K562 (cell line): ENCODE data around the gene CACNB2. TPM values are rescaled to one million over a fixed set of nuclear protein-coding genes. Genes with fewer than 3 reads are reported as not detected.

Experiments used
- ATAC-seq: fragments of 200-7000 bp; cut with Tn5 transposase; 3 replicates; pipeline ENCODE4 v1.9.1; 2020; ENCODE audit warnings: moderate library complexity
- BruUV-seq: library from RNA; stranded (reverse); fragments of 400-500 nt; replicated peaks from 2 replicates; lab custom pipeline; 2021; lab: Mats Ljungman, UMichigan
- CTCF ChIA-PET: fragments of 300-600 bp; formaldehyde crosslinking; extraction: SDS; loops from one replicate; lab custom pipeline; 2021; ENCODE audit warnings: low intra/inter-chr PET ratio; lab: Yijun Ruan, JAX
- POLR2A ChIA-PET: fragments of 300-600, 350-650 bp; sonication (Branson Sonifier 250); formaldehyde crosslinking; extraction: SDS; loops from one replicate; lab custom pipeline; 2021; ENCODE audit warnings: antibody characterized with exemption, inconsistent platforms; lab: Yijun Ruan, JAX
- DNase-seq, 4 experiments: peaks; one replicate each; pipeline versions ENCODE4 v3.0.0 to v3.0.0-alpha.2; 2011 to 2018; ENCODE audit warnings: low spot score in 3 of 4, mixed read lengths in 3 of 4; ENCODE audit errors: extremely low read depth in 1 of 4
- FAIRE-seq: peaks from 2 replicates; lab custom pipeline; 2011; peaks lifted over from hg19 to GRCh38; lab: Jason Lieb, UNC
- H2AFZ ChIP-seq: 2 replicates; pipeline ENCODE4 v1.6.0; 2011; ENCODE audit warnings: low read depth, low read length, control low read depth, inconsistent platforms
- H3K27ac ChIP-seq: fragments of 200-600 bp; 3 replicates; pipeline ENCODE4 v1.8.0; 2011; ENCODE audit warnings: low read depth, mild to moderate bottlenecking, control low read depth, inconsistent platforms, low read length, moderate library complexity, mixed read lengths; ENCODE audit errors: extremely low read depth
- H3K27me3 ChIP-seq, 2 experiments: fragments of 300-600 bp in 1 of 2; 2 replicates in 1 of 2; 3 replicates in 1 of 2; pipeline versions ENCODE4 v1.6.0 to v1.8.0; 2011; ENCODE audit warnings: inconsistent platforms in 2 of 2, low read length in 2 of 2, mild to moderate bottlenecking in 1 of 2, mixed read lengths in 1 of 2, moderate library complexity in 1 of 2; ENCODE audit not compliant: control insufficient read depth in 2 of 2, insufficient read depth in 2 of 2
- H3K36me3 ChIP-seq: fragments of 300-600 bp; 3 replicates; pipeline ENCODE4 v1.8.0; 2011; ENCODE audit warnings: mild to moderate bottlenecking, low read length, inconsistent platforms; ENCODE audit not compliant: control insufficient read depth, insufficient read depth
- H3K4me1 ChIP-seq, 2 experiments: fragments of 200-600 bp in 1 of 2; replicated peaks in 1 of 2; 2 replicates in 1 of 2; 3 replicates in 1 of 2; pipeline versions ENCODE4 v1.5.1 to v1.8.0; 2011; ENCODE audit warnings: inconsistent platforms in 2 of 2, low read length in 2 of 2, mild to moderate bottlenecking in 1 of 2, mixed read lengths in 1 of 2, moderate library complexity in 1 of 2; ENCODE audit not compliant: control insufficient read depth in 2 of 2, insufficient read depth in 2 of 2
- H3K4me2 ChIP-seq: 2 replicates; pipeline ENCODE4 v1.6.1; 2011; ENCODE audit warnings: low read length, control low read depth, inconsistent platforms, mixed read lengths; ENCODE audit not compliant: insufficient read depth
- H3K4me3 ChIP-seq: fragments of 200-600 bp; sonication (generic), shearing (Covaris generic); 2 replicates; pipeline ENCODE4 v1.5.1; 2016; ENCODE audit warnings: control low read depth, inconsistent platforms
- H3K79me2 ChIP-seq: fragments of 200-600 bp; 3 replicates; pipeline ENCODE4 v1.8.0; 2011; ENCODE audit warnings: low read length, inconsistent platforms; ENCODE audit not compliant: control insufficient read depth, insufficient read depth
- H3K9ac ChIP-seq, 2 experiments: 2 replicates each; pipeline versions ENCODE4 v1.6.0 to v1.6.1; 2011; ENCODE audit warnings: low read depth in 2 of 2, low read length in 2 of 2, control low read depth in 1 of 2, inconsistent platforms in 1 of 2, mild to moderate bottlenecking in 1 of 2, mixed read lengths in 1 of 2; ENCODE audit not compliant: insufficient read depth in 1 of 2
- H3K9me1 ChIP-seq: one replicate; pipeline ENCODE4 v1.6.0; 2011; ENCODE audit warnings: inconsistent platforms, mild to moderate bottlenecking, low read length, moderate library complexity; ENCODE audit not compliant: control insufficient read depth, insufficient read depth
- H3K9me3 ChIP-seq: replicated peaks from 2 replicates; pipeline ENCODE4 v1.5.1; 2011; ENCODE audit warnings: low read depth, low read length, inconsistent platforms; ENCODE audit not compliant: control insufficient read depth, insufficient read depth
- H4K20me1 ChIP-seq: replicated peaks from 2 replicates; pipeline ENCODE4 v1.6.1; 2011; ENCODE audit warnings: low read length, inconsistent platforms, mixed read lengths; ENCODE audit not compliant: control insufficient read depth, insufficient read depth
- BCOR ChIP-seq: fragments of 450-650 bp; IDR thresholded peaks from 2 replicates; pipeline ENCODE4 v1.6.1; 2016
- GABPA ChIP-seq: fragments of 200-800 bp; sonication (Bioruptor generic); conservative IDR thresholded peaks from 2 replicates; pipeline ENCODE4 v1.6.1; 2016; ENCODE audit warnings: low read depth, missing genetic modification characterization, missing compliant biosample characterization
- MAZ ChIP-seq, 2 experiments: fragments of 450-650 bp in 1 of 2; sonication (generic) in 1 of 2; formaldehyde crosslinking; IDR thresholded peaks in 1 of 2; conservative IDR thresholded peaks in 1 of 2; 2 replicates each; pipeline versions ENCODE4 v1.4.0 to v1.5.0; 2020; ENCODE audit warnings: mild to moderate bottlenecking in 1 of 2, missing genetic modification reagents in 1 of 2
- NCOA6 ChIP-seq: fragments of 450-650 bp; IDR thresholded peaks from 2 replicates; pipeline ENCODE4 v1.6.1; 2017; ENCODE audit warnings: mild to moderate bottlenecking
- POLR2AphosphoS2 ChIP-seq: IDR thresholded peaks from 2 replicates; pipeline ENCODE4 v1.6.1; 2012; ENCODE audit warnings: low read length, improper control_type of control experiment
- POLR2H ChIP-seq: IDR thresholded peaks from 2 replicates; pipeline ENCODE4 v1.6.1; 2016; ENCODE audit warnings: missing genetic modification characterization, low read depth, mild to moderate bottlenecking, control low read depth, missing compliant biosample characterization, moderate library complexity
- PURB ChIP-seq: sonication (generic); formaldehyde crosslinking; IDR thresholded peaks from 2 replicates; pipeline ENCODE4 v1.9.0; 2021; ENCODE audit warnings: low read depth, mild to moderate bottlenecking, missing genetic modification reagents
- SMAD2 ChIP-seq: fragments of 150-350 bp; IDR thresholded peaks from 2 replicates; pipeline ENCODE4 v1.6.1; 2014; ENCODE audit warnings: low read depth, mild to moderate bottlenecking, low read length
- SP2 ChIP-seq: IDR thresholded peaks from 2 replicates; pipeline ENCODE4 v1.6.1; 2011; ENCODE audit warnings: mild to moderate bottlenecking, low read depth, low read length, moderate library complexity; ENCODE audit not compliant: poor library complexity, severe bottlenecking; ENCODE audit errors: extremely low read depth
- SPI1 ChIP-seq: IDR thresholded peaks from 2 replicates; pipeline ENCODE4 v1.6.1; 2011; ENCODE audit warnings: low read depth, low read length, control low read depth, borderline replicate concordance
- SRF ChIP-seq, 2 experiments: fragments of 250-450, 450-650 bp in 1 of 2; sonication (Bioruptor Pico) in 1 of 2; sonication (generic) in 1 of 2; formaldehyde crosslinking; IDR thresholded peaks; 2 replicates each; pipeline versions ENCODE4 v1.5.0 to v1.5.1; 2020 to 2022; ENCODE audit warnings: mild to moderate bottlenecking in 1 of 2, missing genetic modification reagents in 1 of 2
- SRSF9 ChIP-seq: fragments of 200-400 bp; formaldehyde crosslinking; IDR thresholded peaks from 2 replicates; pipeline ENCODE4 v1.6.1; 2017; ENCODE audit warnings: low read depth, low read length, borderline replicate concordance
- SUPT5H ChIP-seq: fragments of 450-650 bp; IDR thresholded peaks from 2 replicates; pipeline ENCODE4 v1.6.1; 2016
- ZNF407 ChIP-seq: fragments of 450-650 bp; IDR thresholded peaks from 2 replicates; pipeline ENCODE4 v1.6.1; 2016; ENCODE audit warnings: low read depth
- ZNF644 ChIP-seq: fragments of 200-800 bp; sonication (Bioruptor generic); IDR thresholded peaks from 2 replicates; pipeline ENCODE4 v1.6.1; 2016; ENCODE audit warnings: low read depth, missing genetic modification characterization, missing compliant biosample characterization
- ZNF780A ChIP-seq: fragments of 250-450 bp; sonication (Bioruptor Pico); IDR thresholded peaks from 2 replicates; pipeline ENCODE4 v1.5.0; 2021; ENCODE audit warnings: mild to moderate bottlenecking
- WGBS: fragments of 100-300 bp; shearing (Covaris generic); methylation state at CpG from one replicate; pipeline ENCODE4 v1.1.6; 2016; ENCODE audit warnings: low coverage, mixed read lengths; ENCODE audit not compliant: insufficient coverage; ENCODE audit errors: missing lambda C conversion rate; 5-methylcytosine and 5-hydroxymethylcytosine counted together
- in situ Hi-C: fragments of 300-500 bp; cut with MboI; formaldehyde crosslinking; loops from 4 replicates; pipeline ENCODE4 v1.15.0; 2018; ENCODE audit warnings: inconsistent platforms, mixed read lengths
- intact Hi-C: fragments of 100-400 bp; cut with micrococcal nuclease; formaldehyde crosslinking; loops from 2 replicates; pipeline ENCODE4 v1.14.2; 2022
- polyA plus RNA-seq, 8 experiments: library from polyadenylated mRNA; depleted of rRNA in 4 of 8; stranded (reverse) in 5 of 8; unstranded in 3 of 8; fragments of >200 nt; fragmentation: Nextera tagmentation in 2 of 8; fragmentation: Illumina TruSeq in 1 of 8; extraction: Ambion mirVana in 2 of 8; extraction: Trizol in 1 of 8; gene quantifications; 2 replicates each; pipeline versions ENCODE4 v1.2.1 to v1.2.3, GENCODE V29; 2011 to 2014; ENCODE audit warnings: inconsistent platforms in 1 of 8, missing spikeins in 1 of 8
- total RNA-seq, 7 experiments: library from RNA; depleted of rRNA in 6 of 7; stranded (reverse); fragments of >200 nt in 6 of 7; fragmentation: Illumina TruSeq in 2 of 7; extraction: Trizol in 2 of 7; gene quantifications; 2 replicates each; pipeline versions ENCODE4 v1.2.1 to v1.2.3, GENCODE V29; 2011 to 2021; ENCODE audit warnings: low replicate concordance in 1 of 7

Gene CACNB2
- total and polyA plus RNA-seq, 9 of the 15 experiments (the other 6 are each of a cell fraction or from before 2014, with no cell fraction given), result 1.8 to 2.2 TPM; not detected in 7

- Histone ChIP-seq H3K9me1 (no peaks in the 10 kb centered on the region), H3K79me2 (no peaks in the 10 kb centered on the region), H3K27ac (no peak overlapping the region), H3K4me3 (no peak overlapping the region), H4K20me1 (no peaks in the 10 kb centered on the region), H3K27me3 (no peaks in the 10 kb centered on the region), H3K9me3 (no peaks in the 10 kb centered on the region), H3K9ac (no peak overlapping the region), H3K4me2 (peak overlapping the region; percentile 21; the same call in 1 of the 2 replicates), H3K36me3 (no peaks in the 10 kb centered on the region), H2AFZ (peak overlapping the region; percentile 54), H3K4me1 (no peaks in the 10 kb centered on the region)
- 7% methylated on average over 9 of the region's 9 CpGs for WGBS
- no peak for DNase-seq
- ChIA-PET POLR2A (no interaction called here), CTCF (no interaction called here)
- BruUV-seq, result no TSS peak
- ATAC-seq, result peak; percentile 60
- intact Hi-C loops, result no loop called here
- in situ Hi-C loops, result no loop called here
- no peak for FAIRE-seq
- TF ChIP-seq SUPT5H, result no peak
- no peak for TF ChIP-seq POLR2AphosphoS2
- no peak for TF ChIP-seq BCOR
- TF ChIP-seq ZNF644, result no peak
- TF ChIP-seq ZNF780A (CRISPR knock-in tag), result no peak
- TF ChIP-seq SMAD2, result no peak
- TF ChIP-seq PURB, result no peak
- TF ChIP-seq POLR2H (tag), result no peak
- TF ChIP-seq SRF (CRISPR knock-in tag; IDR thresholded peaks at IDR 0.05), result no peak
- TF ChIP-seq ZNF407, result no peak
- peak; percentile 49; the same call in 1 of the 2 replicates for TF ChIP-seq GABPA (tag)
- no peak for TF ChIP-seq MAZ (CRISPR knock-in tag; conservative IDR thresholded peaks at IDR 0.05 in 1 of 2, IDR thresholded peaks at IDR 0.05 in 1 of 2)
- peak; percentile 94 for TF ChIP-seq SPI1
- no peak for TF ChIP-seq SP2
- TF ChIP-seq NCOA6, result no peak
- TF ChIP-seq SRSF9, result no peak
Observed at GRCh38 chr10:18418541-18419215, 278.5 kb downstream of the CACNB2 start.
